HEK293T (cell line): ENCODE data around the gene ATG16L1.

Experiments used
- ARNT ChIP-seq: fragments of 450-650 bp; IDR thresholded peaks from 2 replicates; pipeline ENCODE4 v1.6.1; 2017; ENCODE audit warnings: mild to moderate bottlenecking
- BHLHE40 ChIP-seq: fragments of 450-650 bp; IDR thresholded peaks from 2 replicates; pipeline ENCODE4 v1.6.1; 2016; ENCODE audit warnings: mild to moderate bottlenecking, moderate library complexity, borderline replicate concordance
- CTBP1 ChIP-seq: fragments of 450-650 bp; IDR thresholded peaks from 2 replicates; pipeline ENCODE4 v1.6.1; 2016; ENCODE audit warnings: borderline replicate concordance
- FOXM1 ChIP-seq: fragments of 450-650 bp; IDR thresholded peaks from 2 replicates; pipeline ENCODE4 v1.6.1; 2017; ENCODE audit warnings: mild to moderate bottlenecking, borderline replicate concordance
- HDGF ChIP-seq: fragments of 450-650 bp; IDR thresholded peaks from 2 replicates; pipeline ENCODE4 v1.6.1; 2017; ENCODE audit warnings: antibody characterized with exemption, borderline replicate concordance
- L3MBTL2 ChIP-seq: fragments of 450-650 bp; conservative IDR thresholded peaks from 2 replicates; pipeline ENCODE4 v1.6.1; 2016; ENCODE audit warnings: mild to moderate bottlenecking
- PKNOX1 ChIP-seq: fragments of 450-650 bp; IDR thresholded peaks from 2 replicates; pipeline ENCODE4 v1.6.1; 2016
- SP1 ChIP-seq: fragments of 450-650 bp; IDR thresholded peaks from 2 replicates; pipeline ENCODE4 v1.6.1; 2017
- TARDBP ChIP-seq: fragments of 450-650 bp; IDR thresholded peaks from 2 replicates; pipeline ENCODE4 v1.6.1; 2016
- ZNF384 ChIP-seq: fragments of 450-650 bp; IDR thresholded peaks from 2 replicates; pipeline ENCODE4 v1.6.1; 2016

GRCh38 chr2:233263045-233263570, 11.6 kb downstream of the ATG16L1 start:
- TF ChIP-seq BHLHE40 (no peak), L3MBTL2 (no peak), ARNT (no peak), SP1 (no peak), PKNOX1 (no peak), CTBP1 (no peak), ZNF384 (no peak), HDGF (no peak), TARDBP (no peak), FOXM1 (no peak)
